H9 (cell line): ENCODE data around the gene TFAM. TPM values are rescaled to one million over a fixed set of nuclear protein-coding genes. Genes with fewer than 3 reads are reported as not detected.

Source experiments
- DNase-seq: peaks from one replicate; pipeline ENCODE4 v3.0.0-alpha.2; 2017
- H2AFZ ChIP-seq: one replicate; pipeline ENCODE4 v1.6.1; 2013; ENCODE audit warnings: mild to moderate bottlenecking, low read length, control low read depth, moderate library complexity
- H2AK5ac ChIP-seq: 2 replicates; pipeline ENCODE4 v1.6.1; 2013; ENCODE audit warnings: low read length, control low read depth, mixed read lengths; ENCODE audit not compliant: insufficient read length
- H2BK120ac ChIP-seq: one replicate; pipeline ENCODE4 v1.6.1; 2013; ENCODE audit warnings: low read depth, mild to moderate bottlenecking, low read length, control low read depth, inconsistent platforms; ENCODE audit not compliant: poor library complexity, severe bottlenecking
- H2BK12ac ChIP-seq: 2 replicates; pipeline ENCODE4 v1.6.1; 2013; ENCODE audit warnings: low read length, control low read depth, mixed read lengths, low read depth; ENCODE audit not compliant: insufficient read length
- H2BK15ac ChIP-seq: 2 replicates; pipeline ENCODE4 v1.6.1; 2013; ENCODE audit warnings: low read depth, low read length, control low read depth
- H2BK20ac ChIP-seq: one replicate; pipeline ENCODE4 v1.6.1; 2013; ENCODE audit warnings: low read depth, mild to moderate bottlenecking, low read length, control low read depth, inconsistent platforms; ENCODE audit not compliant: poor library complexity, severe bottlenecking
- H2BK5ac ChIP-seq: 2 replicates; pipeline ENCODE4 v1.6.1; 2013; ENCODE audit warnings: low read length, control low read depth, mixed read lengths; ENCODE audit not compliant: insufficient read length
- H3K14ac ChIP-seq: 2 replicates; pipeline ENCODE4 v1.6.1; 2013; ENCODE audit warnings: low read length, control low read depth; ENCODE audit not compliant: insufficient read depth
- H3K18ac ChIP-seq: 2 replicates; pipeline ENCODE4 v1.6.1; 2013; ENCODE audit warnings: low read depth, mild to moderate bottlenecking, mixed read lengths, low read length, control low read depth; ENCODE audit not compliant: insufficient read length
- H3K23ac ChIP-seq: 2 replicates; pipeline ENCODE4 v1.6.1; 2013; ENCODE audit warnings: low read length, control low read depth, mixed read lengths, low read depth; ENCODE audit not compliant: insufficient read length
- H3K23me2 ChIP-seq: 2 replicates; pipeline ENCODE4 v1.6.1; 2013; ENCODE audit warnings: low read depth, mild to moderate bottlenecking, mixed read lengths, low read length, control low read depth; ENCODE audit not compliant: insufficient read length, poor library complexity, severe bottlenecking
- H3K27ac ChIP-seq: 2 replicates; pipeline ENCODE4 v1.5.1; 2013; ENCODE audit warnings: low read length, control low read depth, mixed read lengths, low read depth; ENCODE audit not compliant: insufficient read length
- H3K27me3 ChIP-seq: 2 replicates; pipeline ENCODE4 v1.6.1; 2013; ENCODE audit warnings: low read length, control low read depth, inconsistent platforms; ENCODE audit not compliant: insufficient read depth
- H3K4ac ChIP-seq: 2 replicates; pipeline ENCODE4 v1.6.1; 2013; ENCODE audit warnings: low read depth, mild to moderate bottlenecking, control low read depth, inconsistent platforms, low read length, moderate library complexity
- H3K4me1 ChIP-seq: 2 replicates; pipeline ENCODE4 v1.6.1; 2013; ENCODE audit warnings: low read length, control low read depth, inconsistent platforms; ENCODE audit not compliant: insufficient read depth
- H3K4me2 ChIP-seq: 2 replicates; pipeline ENCODE4 v1.6.1; 2013; ENCODE audit warnings: low read length, control low read depth, mixed read lengths; ENCODE audit not compliant: insufficient read length, insufficient read depth
- H3K56ac ChIP-seq: 2 replicates; pipeline ENCODE4 v1.6.1; 2013; ENCODE audit warnings: low read depth, mild to moderate bottlenecking, mixed read lengths, low read length, control low read depth; ENCODE audit not compliant: insufficient read length
- H3K79me1 ChIP-seq: 2 replicates; pipeline ENCODE4 v1.6.1; 2013; ENCODE audit warnings: low read depth, mild to moderate bottlenecking, moderate library complexity, low read length, control low read depth, inconsistent platforms; ENCODE audit not compliant: insufficient read depth, poor library complexity, severe bottlenecking
- H3K79me2 ChIP-seq: 2 replicates; pipeline ENCODE4 v1.6.1; 2013; ENCODE audit warnings: low read length, control low read depth, inconsistent platforms; ENCODE audit not compliant: insufficient read depth
- H3K9ac ChIP-seq: 2 replicates; pipeline ENCODE4 v1.6.1; 2013; ENCODE audit warnings: low read length, control low read depth, mixed read lengths; ENCODE audit not compliant: insufficient read length; ENCODE audit errors: extremely low read depth
- H3K9me3 ChIP-seq: one replicate; pipeline ENCODE4 v1.6.1; 2013; ENCODE audit warnings: low read depth, low read length, inconsistent platforms; ENCODE audit not compliant: control insufficient read depth
- H3T11ph ChIP-seq: one replicate; pipeline ENCODE4 v1.6.1; 2013; ENCODE audit warnings: mild to moderate bottlenecking, low read length, control low read depth, inconsistent platforms
- H4K20me1 ChIP-seq: one replicate; pipeline ENCODE4 v1.6.1; 2013; ENCODE audit not compliant: control insufficient read depth, insufficient read length, insufficient read depth
- H4K5ac ChIP-seq: 2 replicates; pipeline ENCODE4 v1.6.1; 2013; ENCODE audit warnings: low read depth, mild to moderate bottlenecking, mixed read lengths, low read length, control low read depth; ENCODE audit not compliant: insufficient read length
- H4K8ac ChIP-seq: replicated peaks from 2 replicates; pipeline ENCODE4 v1.6.1; 2013; ENCODE audit warnings: low read length, control low read depth, mixed read lengths, low read depth; ENCODE audit not compliant: insufficient read length
- H4K91ac ChIP-seq: 2 replicates; pipeline ENCODE4 v1.6.1; 2013; ENCODE audit warnings: low read depth, mild to moderate bottlenecking, moderate library complexity, mixed read lengths, low read length, control low read depth; ENCODE audit not compliant: insufficient read length
- H3K27ac Mint-ChIP-seq, 3 experiments: 2 replicates in 2 of 3; 3 replicates in 1 of 3; pipeline ENCODE4 v1.8.0; 2020 to 2021; ENCODE audit warnings: mixed read lengths in 3 of 3, mild to moderate bottlenecking in 1 of 3, moderate library complexity in 1 of 3
- H3K27me3 Mint-ChIP-seq: 2 replicates; pipeline ENCODE4 v1.8.0; 2021; ENCODE audit warnings: low read depth, mild to moderate bottlenecking, moderate library complexity, mixed read lengths
- H3K36me3 Mint-ChIP-seq, 3 experiments: 2 replicates in 2 of 3; 3 replicates in 1 of 3; pipeline ENCODE4 v1.8.0; 2020 to 2021; ENCODE audit warnings: low read depth in 3 of 3, mixed read lengths in 3 of 3; ENCODE audit not compliant: insufficient read depth in 1 of 3
- H3K4me1 Mint-ChIP-seq, 2 experiments: 2 replicates each; pipeline ENCODE4 v1.8.0; 2020; ENCODE audit warnings: mixed read lengths in 2 of 2
- H3K4me3 Mint-ChIP-seq, 2 experiments: 2 replicates in 1 of 2; 3 replicates in 1 of 2; pipeline ENCODE4 v1.8.0; 2020 to 2021; ENCODE audit warnings: mild to moderate bottlenecking in 2 of 2, mixed read lengths in 2 of 2, moderate library complexity in 1 of 2
- H3K9me3 Mint-ChIP-seq, 2 experiments: 2 replicates in 1 of 2; 3 replicates in 1 of 2; pipeline ENCODE4 v1.8.0; 2020; ENCODE audit warnings: mild to moderate bottlenecking in 2 of 2, mixed read lengths in 2 of 2, moderate library complexity in 1 of 2
- WGBS: extraction: QIAGEN DNeasy Blood & Tissue Kit; methylation state at CpG from one replicate; pipeline ENCODE4 v1.1.7; 2013; ENCODE audit warnings: missing lambda C conversion rate, low lambda C conversion rate, mixed read lengths; ENCODE audit not compliant: insufficient read length; ENCODE audit errors: extremely low coverage; 5-methylcytosine and 5-hydroxymethylcytosine counted together
- total RNA-seq: library from RNA; stranded (reverse); gene quantifications from 2 replicates; pipeline ENCODE4 v1.2.1, GENCODE V29; 2021
- TF ChIP-seq, protein P1 (sequence below): fragments of 200-600 bp; sonication (generic); conservative IDR thresholded peaks from 3 replicates; pipeline ENCODE4 v1.8.0; 2021; ENCODE audit warnings: antibody characterized with exemption, mild to moderate bottlenecking

Gene TFAM
- total RNA-seq, 1 experiment from 2014 or later = 144 TPM

DNA sequence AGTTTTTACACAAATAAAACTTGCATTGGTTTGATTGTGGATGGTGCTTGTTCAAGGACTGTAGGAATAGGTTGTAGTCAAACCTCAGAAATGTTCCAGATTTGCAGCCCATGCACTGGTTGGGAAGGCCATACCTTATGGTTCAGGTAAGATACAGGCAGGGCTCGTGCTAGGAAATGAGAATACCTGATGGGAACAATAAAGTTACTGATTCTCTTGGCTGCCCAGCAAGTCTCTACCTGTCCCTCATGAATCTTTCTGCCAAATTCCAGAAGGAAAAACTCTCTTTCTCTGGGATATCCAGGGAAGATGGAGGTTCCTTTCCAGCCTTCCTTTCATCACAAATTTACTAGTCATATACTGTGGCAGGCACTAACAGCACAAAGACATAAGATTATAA, 53.8 kb downstream of the TFAM start:
- H3K79me2 ChIP-seq = no peaks in the 10 kb centered on the region
- no peak for DNase-seq
- no peaks in the 10 kb centered on the region for H3K27me3 ChIP-seq
- no peak overlapping the region for H2AK5ac ChIP-seq
- H4K20me1 ChIP-seq = no peaks in the 10 kb centered on the region
- TF ChIP-seq, protein P1, sequence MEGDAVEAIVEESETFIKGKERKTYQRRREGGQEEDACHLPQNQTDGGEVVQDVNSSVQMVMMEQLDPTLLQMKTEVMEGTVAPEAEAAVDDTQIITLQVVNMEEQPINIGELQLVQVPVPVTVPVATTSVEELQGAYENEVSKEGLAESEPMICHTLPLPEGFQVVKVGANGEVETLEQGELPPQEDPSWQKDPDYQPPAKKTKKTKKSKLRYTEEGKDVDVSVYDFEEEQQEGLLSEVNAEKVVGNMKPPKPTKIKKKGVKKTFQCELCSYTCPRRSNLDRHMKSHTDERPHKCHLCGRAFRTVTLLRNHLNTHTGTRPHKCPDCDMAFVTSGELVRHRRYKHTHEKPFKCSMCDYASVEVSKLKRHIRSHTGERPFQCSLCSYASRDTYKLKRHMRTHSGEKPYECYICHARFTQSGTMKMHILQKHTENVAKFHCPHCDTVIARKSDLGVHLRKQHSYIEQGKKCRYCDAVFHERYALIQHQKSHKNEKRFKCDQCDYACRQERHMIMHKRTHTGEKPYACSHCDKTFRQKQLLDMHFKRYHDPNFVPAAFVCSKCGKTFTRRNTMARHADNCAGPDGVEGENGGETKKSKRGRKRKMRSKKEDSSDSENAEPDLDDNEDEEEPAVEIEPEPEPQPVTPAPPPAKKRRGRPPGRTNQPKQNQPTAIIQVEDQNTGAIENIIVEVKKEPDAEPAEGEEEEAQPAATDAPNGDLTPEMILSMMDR = no peak
- Mint-ChIP-seq H3K27me3 (no peaks in the 10 kb centered on the region), H3K4me3 (no peak overlapping the region), H3K9me3 (peaks cover 4 to 5% of the 10 kb centered on the region in 2 experiments; a peak in 3 of 5 replicates), H3K36me3 (no peaks in the 10 kb centered on the region; a peak in 1 of 7 replicates), H3K4me1 (peaks cover 12 to 13% of the 10 kb centered on the region in 2 experiments), H3K27ac (no peak overlapping the region)
- peaks cover 5% of the 10 kb centered on the region; the same call in 1 of the 2 replicates for H3K4me1 ChIP-seq
- no CpG with 5 or more reads among the region's 1 CpG for WGBS
- no peak overlapping the region for H2BK120ac ChIP-seq
- no peak overlapping the region for H4K5ac ChIP-seq
- H3K27ac ChIP-seq = no peak overlapping the region
- H3K14ac ChIP-seq = no peak overlapping the region
- no peak overlapping the region for H3K18ac ChIP-seq
- H2BK5ac ChIP-seq = no peak overlapping the region
- H2BK12ac ChIP-seq = no peak overlapping the region
- no peak overlapping the region for H3T11ph ChIP-seq
- H3K9ac ChIP-seq = no peak overlapping the region
- H3K9me3 ChIP-seq = no peaks in the 10 kb centered on the region
- H3K4ac ChIP-seq = no peak overlapping the region
- no peak overlapping the region for H4K91ac ChIP-seq
- H3K79me1 ChIP-seq = no peaks in the 10 kb centered on the region
- H3K56ac ChIP-seq = no peak overlapping the region
- no peaks in the 10 kb centered on the region for H3K23me2 ChIP-seq
- H3K4me2 ChIP-seq = no peak overlapping the region
- no peak overlapping the region for H3K23ac ChIP-seq
- no peak overlapping the region for H2AFZ ChIP-seq
- no peak overlapping the region for H2BK15ac ChIP-seq
- no peak overlapping the region for H4K8ac ChIP-seq
- H2BK20ac ChIP-seq = no peak overlapping the region
